ENCODE results near the gene TBC1D22A.

GRCh38 chr22:46795140-46795539, 32.7 kb downstream of the TBC1D22A start:
- TF ChIP-seq CBX1 (IDR thresholded peaks at IDR 0.05; ENCODE audit: low read depth) = no peak
- TF ChIP-seq SIRT6 (IDR thresholded peaks at IDR 0.05; ENCODE audit: low read depth, low read length) = no peak
- no peak for TF ChIP-seq NCOA1 (IDR thresholded peaks at IDR 0.05; ENCODE audit: low read depth)

Measured in K562 (cell line).